Panc1 (cell line): ENCODE measurements around the gene TMEM138. TPM values are rescaled to one million over a fixed set of nuclear protein-coding genes. Genes with fewer than 3 reads are reported as not detected.

Experiments
- ATAC-seq: fragments of 200-7000 bp; cut with Tn5 transposase; 2 replicates; pipeline ENCODE4 v1.9.1; 2020; ENCODE audit warnings: mild to moderate bottlenecking, moderate library complexity
- BruUV-seq: library from RNA; stranded (reverse); fragments of 400-500 nt; replicated peaks from 2 replicates; lab custom pipeline; 2021; lab: Mats Ljungman, UMichigan
- CTCF ChIA-PET: fragments of 300-600 bp; sonication (Branson Sonifier 250); formaldehyde crosslinking; loops from one replicate; lab custom pipeline; 2022; ENCODE audit warnings: antibody characterized with exemption; lab: Charles Lee
- POLR2A ChIA-PET: fragments of 300-600 bp; sonication (Branson Sonifier 250); formaldehyde crosslinking; loops from one replicate; lab custom pipeline; 2022; ENCODE audit warnings: antibody characterized with exemption; lab: Charles Lee
- DNase-seq: peaks from one replicate; pipeline ENCODE4 v3.0.0-alpha.2; 2010; ENCODE audit warnings: low read depth, low spot score
- H3K27ac ChIP-seq: 2 replicates; pipeline ENCODE4 v1.5.1; 2011; ENCODE audit warnings: mild to moderate bottlenecking, low read length, inconsistent platforms
- H3K27me3 ChIP-seq: fragments of 200-500 bp; sonication (Bioruptor generic); 2 replicates; pipeline ENCODE4 v1.6.0; 2014; ENCODE audit warnings: low read length, inconsistent platforms; ENCODE audit not compliant: control insufficient read depth, insufficient read depth
- H3K36me3 ChIP-seq: fragments of 200-500 bp; sonication (Bioruptor generic); 2 replicates; pipeline ENCODE4 v1.5.1; 2014; ENCODE audit warnings: inconsistent platforms, mild to moderate bottlenecking, low read length, moderate library complexity; ENCODE audit not compliant: control insufficient read depth, insufficient read depth
- H3K4me1 ChIP-seq: 2 replicates; pipeline ENCODE4 v1.5.1; 2011; ENCODE audit warnings: inconsistent platforms, mild to moderate bottlenecking, low read length, moderate library complexity; ENCODE audit not compliant: control insufficient read depth, insufficient read depth
- H3K4me3 ChIP-seq, 2 experiments: 2 replicates each; pipeline ENCODE4 v1.5.1; 2011 to 2012; ENCODE audit warnings: low read depth in 2 of 2, low read length in 2 of 2, mild to moderate bottlenecking in 2 of 2, inconsistent platforms in 1 of 2, moderate library complexity in 1 of 2
- H3K9me3 ChIP-seq: fragments of 200-500 bp; sonication (Bioruptor generic); 2 replicates; pipeline ENCODE4 v1.5.1; 2014; ENCODE audit warnings: low read depth, mild to moderate bottlenecking, inconsistent platforms, low read length, moderate library complexity; ENCODE audit not compliant: control insufficient read depth, insufficient read depth
- CTCF ChIP-seq: fragments of 450-650 bp; IDR thresholded peaks from 2 replicates; pipeline ENCODE4 v1.5.1; 2017; ENCODE audit warnings: mild to moderate bottlenecking
- POLR2AphosphoS5 ChIP-seq: IDR thresholded peaks from 2 replicates; pipeline ENCODE4 v1.6.1; 2012; ENCODE audit warnings: mild to moderate bottlenecking, low read depth, low read length, moderate library complexity
- REST ChIP-seq, 2 experiments: IDR thresholded peaks; 2 replicates each; pipeline ENCODE4 v1.6.1; 2011 to 2012; ENCODE audit warnings: low read depth in 2 of 2, control low read depth in 1 of 2, low read length in 1 of 2, mild to moderate bottlenecking in 1 of 2, moderate library complexity in 1 of 2; ENCODE audit not compliant: insufficient read depth in 1 of 2
- SIN3A ChIP-seq: IDR thresholded peaks from 2 replicates; pipeline ENCODE4 v1.6.1; 2012; ENCODE audit warnings: low read depth, mild to moderate bottlenecking, low read length, moderate library complexity, borderline replicate concordance; ENCODE audit not compliant: insufficient read depth
- TCF7L2 ChIP-seq: IDR thresholded peaks from 2 replicates; pipeline ENCODE4 v1.6.1; 2011; ENCODE audit warnings: mild to moderate bottlenecking, low read depth, low read length, inconsistent platforms
- in situ Hi-C: cut with HindIII; loops from 2 replicates; pipeline ENCODE4 v1.10.0; 2016; ENCODE audit warnings: low sequenced_read_pairs, low pct_unique_long_range_greater_than_20kb
- intact Hi-C: fragments of 100-400 bp; cut with micrococcal nuclease; formaldehyde crosslinking; loops from one replicate; pipeline ENCODE4 v1.10.0; 2022; ENCODE audit not compliant: unreplicated experiment
- total RNA-seq: library from RNA; stranded (reverse); gene quantifications from one replicate; pipeline ENCODE4 v1.2.1, GENCODE V29; 2021; ENCODE audit not compliant: unreplicated experiment

TMEM138 gene
- total RNA-seq, 1 experiment from 2014 or later = 86.6 TPM

GRCh38 chr11:61325649-61326414 is 36.3 kb upstream of the TMEM138 start:
- ChIA-PET POLR2A (no interaction called here), CTCF (no interaction called here)
- in situ Hi-C loops (no loop called here), intact Hi-C loops (no loop called here)
- BruUV-seq = no TSS peak
- no peak for DNase-seq
- no peak for ATAC-seq
- H3K4me3 ChIP-seq = no peak overlapping the region
- peaks cover 47% of the 10 kb centered on the region for H3K36me3 ChIP-seq
- H3K27ac ChIP-seq = no peak overlapping the region
- no peak for TF ChIP-seq REST (IDR thresholded peaks at IDR 0.05; ENCODE audit: insufficient read depth in 1 of 2, low read depth in 2 of 2, low read length in 1 of 2)
- no peak for TF ChIP-seq TCF7L2
- TF ChIP-seq POLR2AphosphoS5 = no peak
- TF ChIP-seq SIN3A = no peak
- TF ChIP-seq CTCF = no peak
- peaks cover 3% of the 10 kb centered on the region; the same call in 1 of the 2 replicates for H3K4me1 ChIP-seq
- H3K9me3 ChIP-seq = no peaks in the 10 kb centered on the region
- H3K27me3 ChIP-seq = no peaks in the 10 kb centered on the region

GRCh38 chr11:61327669-61328071 is 34.5 kb upstream of the TMEM138 start:
- ATAC-seq = no peak
- Histone ChIP-seq H3K9me3 (no peaks in the 10 kb centered on the region), H3K4me3 (no peak overlapping the region), H3K27ac (no peak overlapping the region), H3K27me3 (no peaks in the 10 kb centered on the region), H3K4me1 (peaks cover 14% of the 10 kb centered on the region), H3K36me3 (peaks cover 41% of the 10 kb centered on the region)
- no TSS peak for BruUV-seq
- intact Hi-C loops = no loop called here
- DNase-seq = no peak
- TF ChIP-seq REST (IDR thresholded peaks at IDR 0.05; ENCODE audit: insufficient read depth in 1 of 2, low read depth in 2 of 2, low read length in 1 of 2) = no peak
- no peak for TF ChIP-seq CTCF
- TF ChIP-seq TCF7L2 = no peak
- TF ChIP-seq POLR2AphosphoS5 = no peak
- no peak for TF ChIP-seq SIN3A
- ChIA-PET POLR2A (interaction anchor here (0.6 kb wide), 1 partner anchor 99 kb away, joined by 3 read pairs; no protein-coding TSS in a partner anchor), CTCF (interaction anchor here (1.5 kb wide), 1 partner anchor 58 kb away, joined by 4 read pairs; no protein-coding TSS in a partner anchor)
- in situ Hi-C loops = no loop called here
